Liver (tissue), 9 donors: ENCODE results near the gene BMAL1. TPM values are rescaled to one million over a fixed set of nuclear protein-coding genes. Genes with fewer than 3 reads are reported as not detected.

Experiments used
- DNase-seq: peaks from one replicate; pipeline ENCODE4 v3.0.0-alpha.2; 2017; ENCODE audit warnings: low spot score
- H3K27ac ChIP-seq, 2 donors: one replicate each; pipeline ENCODE4 v1.7.0; 2013; ENCODE audit warnings: inconsistent platforms in 2 of 2, low read length in 2 of 2, control low read depth in 1 of 2, low read depth in 1 of 2, mild to moderate bottlenecking in 1 of 2
- H3K27me3 ChIP-seq, 4 donors: one replicate each; pipeline versions ENCODE4 v1.6.1 to v1.7.0; 2013; ENCODE audit warnings: low read length in 3 of 4, inconsistent platforms in 1 of 4, mild to moderate bottlenecking in 1 of 4, moderate library complexity in 1 of 4; ENCODE audit not compliant: control insufficient read depth in 4 of 4, insufficient read depth in 4 of 4
- H3K36me3 ChIP-seq, 4 donors: one replicate each; pipeline versions ENCODE4 v1.6.1 to v1.7.0; 2013; ENCODE audit warnings: low read length in 3 of 4, mild to moderate bottlenecking in 3 of 4, low read depth in 1 of 4, moderate library complexity in 1 of 4; ENCODE audit not compliant: control insufficient read depth in 4 of 4, insufficient read depth in 3 of 4
- H3K4me1 ChIP-seq, 4 donors: one replicate each; pipeline versions ENCODE4 v1.6.1 to v1.7.0; 2013; ENCODE audit warnings: low read length in 3 of 4, mild to moderate bottlenecking in 3 of 4, moderate library complexity in 1 of 4; ENCODE audit not compliant: control insufficient read depth in 4 of 4, insufficient read depth in 4 of 4
- H3K4me3 ChIP-seq, 3 donors: one replicate each; pipeline versions ENCODE4 v1.6.1 to v1.7.0; 2013; ENCODE audit warnings: low read length in 3 of 3, control low read depth in 1 of 3, low read depth in 1 of 3, mild to moderate bottlenecking in 1 of 3
- H3K9ac ChIP-seq, 2 donors: one replicate each; pipeline ENCODE4 v1.7.0; 2013; ENCODE audit warnings: low read length in 2 of 2, mild to moderate bottlenecking in 2 of 2, moderate library complexity in 2 of 2, control low read depth in 1 of 2, low read depth in 1 of 2
- H3K9me3 ChIP-seq, 4 donors: one replicate each; pipeline versions ENCODE4 v1.6.1 to v1.7.0; 2013; ENCODE audit warnings: low read length in 3 of 4; ENCODE audit not compliant: control insufficient read depth in 4 of 4
- EGR1 ChIP-seq, 2 donors: IDR thresholded peaks; 2 replicates each; pipeline ENCODE4 v1.6.1; 2016 to 2018; ENCODE audit warnings: antibody characterized with exemption in 2 of 2, low read depth in 2 of 2
- FOXA1 ChIP-seq: IDR thresholded peaks from 2 replicates; pipeline ENCODE4 v1.6.1; 2016; ENCODE audit warnings: antibody characterized with exemption
- FOXA2 ChIP-seq: IDR thresholded peaks from 2 replicates; pipeline ENCODE4 v1.6.1; 2016; ENCODE audit warnings: antibody characterized with exemption
- GABPA ChIP-seq, 2 donors: IDR thresholded peaks in 1 of 2; conservative IDR thresholded peaks in 1 of 2; 2 replicates each; pipeline ENCODE4 v1.6.1; 2016; ENCODE audit warnings: antibody characterized with exemption in 2 of 2, mild to moderate bottlenecking in 1 of 2, moderate library complexity in 1 of 2
- HNF4A ChIP-seq, 2 donors: conservative IDR thresholded peaks; 2 replicates each; pipeline ENCODE4 v1.6.1; 2016; ENCODE audit warnings: antibody characterized with exemption in 2 of 2, mild to moderate bottlenecking in 2 of 2
- HNF4G ChIP-seq: IDR thresholded peaks from 2 replicates; pipeline ENCODE4 v1.6.1; 2016; ENCODE audit warnings: antibody characterized with exemption
- JUND ChIP-seq, 2 donors: IDR thresholded peaks; 2 replicates each; pipeline ENCODE4 v1.6.1; 2016; ENCODE audit warnings: antibody characterized with exemption in 2 of 2
- NR2F2 ChIP-seq: IDR thresholded peaks from 2 replicates; pipeline ENCODE4 v1.6.1; 2016; ENCODE audit warnings: antibody characterized with exemption
- RAD21 ChIP-seq, 2 donors: IDR thresholded peaks; 2 replicates each; pipeline ENCODE4 v1.6.1; 2016; ENCODE audit warnings: antibody characterized with exemption in 2 of 2, mild to moderate bottlenecking in 2 of 2
- RXRA ChIP-seq, 2 donors: IDR thresholded peaks; 2 replicates each; pipeline ENCODE4 v1.6.1; 2017 to 2018; ENCODE audit warnings: antibody characterized with exemption in 2 of 2, mild to moderate bottlenecking in 1 of 2
- SP1 ChIP-seq: IDR thresholded peaks from 2 replicates; pipeline ENCODE4 v1.6.1; 2018; ENCODE audit warnings: antibody characterized with exemption, mild to moderate bottlenecking
- TAF1 ChIP-seq: conservative IDR thresholded peaks from 2 replicates; pipeline ENCODE4 v1.6.1; 2016; ENCODE audit warnings: antibody characterized with exemption, mild to moderate bottlenecking
- YY1 ChIP-seq: IDR thresholded peaks from 2 replicates; pipeline ENCODE4 v1.6.1; 2016; ENCODE audit warnings: antibody characterized with exemption, mild to moderate bottlenecking
- WGBS: extraction: QIAGEN DNeasy Blood & Tissue Kit; methylation state at CpG from one replicate; pipeline ENCODE4 v1.1.7; 2013; 5-methylcytosine and 5-hydroxymethylcytosine counted together
- polyA plus RNA-seq, 2 donors: library from polyadenylated mRNA; stranded (reverse) in 1 of 2; unstranded in 1 of 2; fragments of 200-250 nt in 1 of 2; fragments of >200 nt in 1 of 2; fragmentation: Nextera tagmentation in 1 of 2; extraction: Ambion mirVana in 1 of 2; gene quantifications; one replicate each; pipeline versions ENCODE4 v1.2.1 to v1.2.3, GENCODE V29; 2013 to 2015
- total RNA-seq, 2 donors: library from RNA; depleted of rRNA; stranded (reverse); fragments of >200 nt; gene quantifications; one replicate each; pipeline ENCODE4 v1.2.3, GENCODE V29; 2014
- TF ChIP-seq, protein P1 (sequence below): IDR thresholded peaks from 2 replicates; pipeline ENCODE4 v1.6.1; 2016; ENCODE audit warnings: antibody characterized with exemption
- TF ChIP-seq, protein P2 (sequence below): fragments of 150-350 bp; IDR thresholded peaks from 2 replicates; pipeline ENCODE4 v1.5.1; 2017; ENCODE audit warnings: improper control_type of control experiment, low read depth, low read length; ENCODE audit not compliant: missing input control
- TF ChIP-seq, protein P3 (sequence below): IDR thresholded peaks from 2 replicates; pipeline ENCODE4 v1.6.1; 2016; ENCODE audit warnings: antibody characterized with exemption
- TF ChIP-seq, protein P4 (sequence below): IDR thresholded peaks from 2 replicates; pipeline ENCODE4 v1.6.1; 2016; ENCODE audit warnings: antibody characterized with exemption, mild to moderate bottlenecking
- TF ChIP-seq, protein P5 (sequence below): IDR thresholded peaks from 2 replicates; pipeline ENCODE4 v1.6.1; 2016; ENCODE audit warnings: antibody characterized with exemption
- donor health status: healthy.
- donor health status: healthy.
- donor health status: healthy.
- donor health status: healthy.
- donor health status: healthy.

BMAL1 gene
- total and polyA plus RNA-seq, 4 donors: 4.7 to 39.0 (median 15.0) TPM

DNA sequence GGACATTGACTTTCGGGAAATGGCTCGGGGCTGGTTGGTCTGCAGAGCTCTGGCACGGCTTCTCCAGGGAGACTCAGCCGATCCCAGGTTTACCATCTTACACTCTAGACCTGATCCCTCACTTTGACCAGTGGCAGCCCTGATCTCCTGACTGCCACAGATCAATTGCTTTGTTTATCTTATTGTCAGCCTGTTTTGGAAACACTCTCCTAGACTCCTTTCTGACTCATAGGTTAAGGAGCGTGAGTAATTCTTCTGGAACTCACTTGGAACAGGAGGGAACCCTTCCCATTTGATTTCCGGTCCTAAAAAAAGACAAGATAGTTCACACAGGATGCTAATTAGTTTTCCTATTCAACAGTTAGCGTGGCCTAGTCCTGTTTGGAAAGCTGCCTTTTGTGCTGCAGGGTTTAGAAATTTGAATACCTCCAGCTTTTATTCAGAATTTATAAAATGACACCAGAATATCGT lies 16.0 kb upstream of the BMAL1 start:
- 66% methylated on average over 8 of the region's 8 CpGs for WGBS
- Histone ChIP-seq H3K9me3 (no peaks in the 10 kb centered on the region), H3K36me3 (no peaks in the 10 kb centered on the region), H3K9ac (no peak overlapping the region), H3K27me3 (no peaks in the 10 kb centered on the region), H3K4me1 (no peaks in the 10 kb centered on the region), H3K4me3 (no peak overlapping the region), H3K27ac (peak overlapping the region; percentile 32 to 57)
- no peak for TF ChIP-seq GABPA (IDR thresholded peaks at IDR 0.05 in 1 of 2, conservative IDR thresholded peaks at IDR 0.05 in 1 of 2)
- TF ChIP-seq, protein P1, sequence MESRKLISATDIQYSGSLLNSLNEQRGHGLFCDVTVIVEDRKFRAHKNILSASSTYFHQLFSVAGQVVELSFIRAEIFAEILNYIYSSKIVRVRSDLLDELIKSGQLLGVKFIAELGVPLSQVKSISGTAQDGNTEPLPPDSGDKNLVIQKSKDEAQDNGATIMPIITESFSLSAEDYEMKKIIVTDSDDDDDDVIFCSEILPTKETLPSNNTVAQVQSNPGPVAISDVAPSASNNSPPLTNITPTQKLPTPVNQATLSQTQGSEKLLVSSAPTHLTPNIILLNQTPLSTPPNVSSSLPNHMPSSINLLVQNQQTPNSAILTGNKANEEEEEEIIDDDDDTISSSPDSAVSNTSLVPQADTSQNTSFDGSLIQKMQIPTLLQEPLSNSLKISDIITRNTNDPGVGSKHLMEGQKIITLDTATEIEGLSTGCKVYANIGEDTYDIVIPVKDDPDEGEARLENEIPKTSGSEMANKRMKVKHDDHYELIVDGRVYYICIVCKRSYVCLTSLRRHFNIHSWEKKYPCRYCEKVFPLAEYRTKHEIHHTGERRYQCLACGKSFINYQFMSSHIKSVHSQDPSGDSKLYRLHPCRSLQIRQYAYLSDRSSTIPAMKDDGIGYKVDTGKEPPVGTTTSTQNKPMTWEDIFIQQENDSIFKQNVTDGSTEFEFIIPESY: no peak
- TF ChIP-seq JUND (IDR thresholded peaks at IDR 0.05): peak; percentile 65 to 80
- TF ChIP-seq, protein P2, sequence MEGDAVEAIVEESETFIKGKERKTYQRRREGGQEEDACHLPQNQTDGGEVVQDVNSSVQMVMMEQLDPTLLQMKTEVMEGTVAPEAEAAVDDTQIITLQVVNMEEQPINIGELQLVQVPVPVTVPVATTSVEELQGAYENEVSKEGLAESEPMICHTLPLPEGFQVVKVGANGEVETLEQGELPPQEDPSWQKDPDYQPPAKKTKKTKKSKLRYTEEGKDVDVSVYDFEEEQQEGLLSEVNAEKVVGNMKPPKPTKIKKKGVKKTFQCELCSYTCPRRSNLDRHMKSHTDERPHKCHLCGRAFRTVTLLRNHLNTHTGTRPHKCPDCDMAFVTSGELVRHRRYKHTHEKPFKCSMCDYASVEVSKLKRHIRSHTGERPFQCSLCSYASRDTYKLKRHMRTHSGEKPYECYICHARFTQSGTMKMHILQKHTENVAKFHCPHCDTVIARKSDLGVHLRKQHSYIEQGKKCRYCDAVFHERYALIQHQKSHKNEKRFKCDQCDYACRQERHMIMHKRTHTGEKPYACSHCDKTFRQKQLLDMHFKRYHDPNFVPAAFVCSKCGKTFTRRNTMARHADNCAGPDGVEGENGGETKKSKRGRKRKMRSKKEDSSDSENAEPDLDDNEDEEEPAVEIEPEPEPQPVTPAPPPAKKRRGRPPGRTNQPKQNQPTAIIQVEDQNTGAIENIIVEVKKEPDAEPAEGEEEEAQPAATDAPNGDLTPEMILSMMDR: no peak
- no peak for TF ChIP-seq TAF1
- TF ChIP-seq, protein P3, sequence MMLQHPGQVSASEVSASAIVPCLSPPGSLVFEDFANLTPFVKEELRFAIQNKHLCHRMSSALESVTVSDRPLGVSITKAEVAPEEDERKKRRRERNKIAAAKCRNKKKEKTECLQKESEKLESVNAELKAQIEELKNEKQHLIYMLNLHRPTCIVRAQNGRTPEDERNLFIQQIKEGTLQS: no peak
- TF ChIP-seq HNF4A (conservative IDR thresholded peaks at IDR 0.05): no peak
- TF ChIP-seq HNF4G: no peak
- TF ChIP-seq, protein P4, sequence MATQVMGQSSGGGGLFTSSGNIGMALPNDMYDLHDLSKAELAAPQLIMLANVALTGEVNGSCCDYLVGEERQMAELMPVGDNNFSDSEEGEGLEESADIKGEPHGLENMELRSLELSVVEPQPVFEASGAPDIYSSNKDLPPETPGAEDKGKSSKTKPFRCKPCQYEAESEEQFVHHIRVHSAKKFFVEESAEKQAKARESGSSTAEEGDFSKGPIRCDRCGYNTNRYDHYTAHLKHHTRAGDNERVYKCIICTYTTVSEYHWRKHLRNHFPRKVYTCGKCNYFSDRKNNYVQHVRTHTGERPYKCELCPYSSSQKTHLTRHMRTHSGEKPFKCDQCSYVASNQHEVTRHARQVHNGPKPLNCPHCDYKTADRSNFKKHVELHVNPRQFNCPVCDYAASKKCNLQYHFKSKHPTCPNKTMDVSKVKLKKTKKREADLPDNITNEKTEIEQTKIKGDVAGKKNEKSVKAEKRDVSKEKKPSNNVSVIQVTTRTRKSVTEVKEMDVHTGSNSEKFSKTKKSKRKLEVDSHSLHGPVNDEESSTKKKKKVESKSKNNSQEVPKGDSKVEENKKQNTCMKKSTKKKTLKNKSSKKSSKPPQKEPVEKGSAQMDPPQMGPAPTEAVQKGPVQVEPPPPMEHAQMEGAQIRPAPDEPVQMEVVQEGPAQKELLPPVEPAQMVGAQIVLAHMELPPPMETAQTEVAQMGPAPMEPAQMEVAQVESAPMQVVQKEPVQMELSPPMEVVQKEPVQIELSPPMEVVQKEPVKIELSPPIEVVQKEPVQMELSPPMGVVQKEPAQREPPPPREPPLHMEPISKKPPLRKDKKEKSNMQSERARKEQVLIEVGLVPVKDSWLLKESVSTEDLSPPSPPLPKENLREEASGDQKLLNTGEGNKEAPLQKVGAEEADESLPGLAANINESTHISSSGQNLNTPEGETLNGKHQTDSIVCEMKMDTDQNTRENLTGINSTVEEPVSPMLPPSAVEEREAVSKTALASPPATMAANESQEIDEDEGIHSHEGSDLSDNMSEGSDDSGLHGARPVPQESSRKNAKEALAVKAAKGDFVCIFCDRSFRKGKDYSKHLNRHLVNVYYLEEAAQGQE: no peak
- TF ChIP-seq SP1: peak; percentile 10
- TF ChIP-seq NR2F2: peak; percentile 64
- no peak for TF ChIP-seq FOXA2
- TF ChIP-seq RAD21 (IDR thresholded peaks at IDR 0.05): no peak
- TF ChIP-seq FOXA1: no peak
- TF ChIP-seq, protein P5, sequence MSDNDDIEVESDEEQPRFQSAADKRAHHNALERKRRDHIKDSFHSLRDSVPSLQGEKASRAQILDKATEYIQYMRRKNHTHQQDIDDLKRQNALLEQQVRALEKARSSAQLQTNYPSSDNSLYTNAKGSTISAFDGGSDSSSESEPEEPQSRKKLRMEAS: no peak
- no peak for TF ChIP-seq YY1
- TF ChIP-seq EGR1 (IDR thresholded peaks at IDR 0.05; ENCODE audit: low read depth in 2 of 2): no peak
- TF ChIP-seq RXRA (IDR thresholded peaks at IDR 0.05): peak in 1 of 2 donors; percentile 24
- no peak for DNase-seq
